ENCODE results near the gene HLX. TPM values are rescaled to one million over a fixed set of nuclear protein-coding genes. Genes with fewer than 3 reads are reported as not detected.

The HLX gene
- total RNA-seq, 1 donor, result 19.9 TPM

GRCh38 chr1:220928320-220928719 is 49.1 kb downstream of the HLX start:
- TF ChIP-seq CTCF (IDR thresholded peaks at IDR 0.05; ENCODE audit: insufficient read depth, low read depth, low read length), result no peak
- no peak overlapping the region for H3K4me3 ChIP-seq (ENCODE audit: low read depth, low read length)
- no peak for DNase-seq (ENCODE audit: low read depth)

DNA sequence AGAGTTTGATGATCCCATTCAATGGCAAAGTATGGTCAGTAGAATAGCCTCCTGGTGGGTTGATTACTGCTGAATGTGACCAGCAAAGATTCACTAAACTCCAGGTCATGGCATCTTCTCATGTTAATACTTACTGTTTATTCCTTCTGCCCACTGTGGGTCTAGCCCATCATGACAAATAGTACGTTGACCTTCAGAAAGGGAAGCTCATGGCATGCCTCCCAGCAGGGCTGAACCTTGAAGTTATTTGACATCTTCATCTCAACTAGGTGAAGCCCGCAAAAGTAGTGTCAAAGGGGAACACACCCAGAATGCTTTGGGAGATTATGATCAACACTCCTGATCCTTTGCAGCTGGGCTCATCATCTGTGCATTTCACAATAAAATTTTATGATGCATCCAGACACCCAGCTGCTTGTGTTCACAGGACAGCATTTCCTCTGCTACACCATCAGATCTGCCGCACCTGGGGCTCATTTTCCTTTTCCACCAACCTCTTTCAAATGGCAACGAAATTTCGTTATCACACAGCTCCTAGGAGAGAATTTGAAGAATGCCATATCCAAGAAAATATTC is 49.6 kb downstream of the HLX start:
- peak; percentile 69 for DNase-seq (ENCODE audit: low read depth)
- no peak overlapping the region for H3K4me3 ChIP-seq (ENCODE audit: low read depth, low read length)
- TF ChIP-seq CTCF (IDR thresholded peaks at IDR 0.05; ENCODE audit: insufficient read depth, low read depth, low read length), result no peak

- DNase-seq (ENCODE audit: low read depth), result no peak
- TF ChIP-seq CTCF (IDR thresholded peaks at IDR 0.05; ENCODE audit: insufficient read depth, low read depth, low read length), result no peak
- H3K4me3 ChIP-seq (ENCODE audit: low read depth, low read length), result no peak overlapping the region
Measured at GRCh38 chr1:220929304-220929703, 50.1 kb downstream of the HLX start.

Other genes starting within 250 kb of the HLX start
- gene C1orf115, start 189.1 kb upstream of the HLX start, total RNA-seq, result 3.5 and 4.5 TPM in 2 replicates
- 2.2 and 4.2 TPM in 2 replicates for gene MTARC2, start 131.1 kb upstream of the HLX start, total RNA-seq
- 1.7 and 2.3 TPM in 2 replicates for gene MTARC1, start 92.5 kb upstream of the HLX start, total RNA-seq